Neural cell (in vitro differentiated cells): ENCODE results near the gene ACSM3. TPM values are rescaled to one million over a fixed set of nuclear protein-coding genes. Genes with fewer than 3 reads are reported as not detected.
A peak's percentile ranks its signal among the peaks of the same experiment; 100 is the strongest.
"Not testable (repeated sequence)": the region's sequence is repeated elsewhere in the genome, so short reads cannot be mapped to it uniquely, and the experiment has no call there.

Experiments used
- H2AFZ ChIP-seq: fragments of 200-600, 300-800 bp; sonication (generic), shearing (Covaris generic); 2 replicates; pipeline ENCODE4 v1.6.0; 2014; ENCODE audit warnings: low read depth, mild to moderate bottlenecking, antibody characterized with exemption, low read length, moderate library complexity
- H3F3A ChIP-seq: fragments of 200-600 bp; shearing (Covaris generic); 2 replicates; pipeline ENCODE4 v1.6.1; 2016; ENCODE audit warnings: mild to moderate bottlenecking, moderate library complexity, mixed read lengths, antibody characterized with exemption, low read length; ENCODE audit not compliant: insufficient read depth, poor library complexity, severe bottlenecking
- H3K27ac ChIP-seq: fragments of 200-600, 300-800 bp; sonication (generic), shearing (Covaris generic); 2 replicates; pipeline ENCODE4 v1.5.1; 2014; ENCODE audit warnings: mild to moderate bottlenecking, low read length, moderate library complexity
- H3K27me3 ChIP-seq: fragments of 300-800, 200-600 bp; sonication (generic), shearing (Covaris generic); 2 replicates; pipeline ENCODE4 v1.6.0; 2014; ENCODE audit warnings: mild to moderate bottlenecking, low read depth, low read length, moderate library complexity; ENCODE audit not compliant: insufficient read depth
- H3K36me3 ChIP-seq: fragments of 300-800, 200-600 bp; sonication (generic), shearing (Covaris generic); 2 replicates; pipeline ENCODE4 v1.5.1; 2014; ENCODE audit warnings: mild to moderate bottlenecking, antibody characterized with exemption, low read length, moderate library complexity; ENCODE audit not compliant: insufficient read depth
- H3K4me2 ChIP-seq: fragments of 300-800, 200-600 bp; sonication (generic), shearing (Covaris generic); 2 replicates; pipeline ENCODE4 v1.6.0; 2014; ENCODE audit warnings: mild to moderate bottlenecking, low read length
- H3K4me3 ChIP-seq: fragments of 300-800, 200-600 bp; sonication (generic), shearing (Covaris generic); 2 replicates; pipeline ENCODE4 v1.5.1; 2014; ENCODE audit warnings: mild to moderate bottlenecking, low read length, moderate library complexity
- H3K79me2 ChIP-seq: fragments of 200-600 bp; shearing (Covaris generic); replicated peaks from 2 replicates; pipeline ENCODE4 v1.6.0; 2014; ENCODE audit warnings: mild to moderate bottlenecking, low read length, moderate library complexity; ENCODE audit not compliant: insufficient read depth
- H3K9ac ChIP-seq: fragments of 300-800, 200-600 bp; sonication (generic), shearing (Covaris generic); 2 replicates; pipeline ENCODE4 v1.6.1; 2016; ENCODE audit warnings: mild to moderate bottlenecking, low read length, mixed read lengths
- H3K9me2 ChIP-seq: fragments of 200-600 bp; shearing (Covaris generic); 2 replicates; pipeline ENCODE4 v1.6.1; 2016; ENCODE audit warnings: mild to moderate bottlenecking, low read length, mixed read lengths; ENCODE audit not compliant: insufficient read depth
- H3K9me3 ChIP-seq: fragments of 200-600, 300-800 bp; sonication (generic), shearing (Covaris generic); 2 replicates; pipeline ENCODE4 v1.6.1; 2016; ENCODE audit warnings: mild to moderate bottlenecking, mixed run types, low read length, moderate library complexity, mixed read lengths
- H4K20me1 ChIP-seq: fragments of 200-600 bp; shearing (Covaris generic); 2 replicates; pipeline ENCODE4 v1.6.1; 2016; ENCODE audit warnings: mild to moderate bottlenecking, mixed run types; ENCODE audit not compliant: insufficient read depth
- EP300 ChIP-seq: fragments of 450-650 bp; conservative IDR thresholded peaks from 2 replicates; pipeline ENCODE4 v1.6.1; 2014; ENCODE audit warnings: antibody characterized with exemption, mild to moderate bottlenecking, moderate library complexity; ENCODE audit not compliant: poor library complexity, severe bottlenecking
- EZH2 ChIP-seq: fragments of 200-600, 300-800 bp; shearing (Covaris generic), sonication (generic); IDR thresholded peaks from 2 replicates; pipeline ENCODE4 v1.6.1; 2014; ENCODE audit warnings: antibody characterized with exemption, low read length, borderline replicate concordance, mild to moderate bottlenecking; ENCODE audit not compliant: insufficient read depth, poor library complexity, severe bottlenecking
- MXI1 ChIP-seq: fragments of 450-650 bp; conservative IDR thresholded peaks from 2 replicates; pipeline ENCODE4 v1.6.1; 2014; ENCODE audit warnings: antibody characterized with exemption, mild to moderate bottlenecking; ENCODE audit not compliant: poor library complexity, severe bottlenecking
- POLR2AphosphoS5 ChIP-seq: IDR thresholded peaks from 2 replicates; pipeline ENCODE4 v1.6.1; 2012
- RAD21 ChIP-seq: fragments of 450-650 bp; conservative IDR thresholded peaks from 2 replicates; pipeline ENCODE4 v1.6.1; 2014; ENCODE audit warnings: antibody characterized with exemption, mild to moderate bottlenecking, moderate library complexity
- SMC3 ChIP-seq: fragments of 450-650 bp; conservative IDR thresholded peaks from 2 replicates; pipeline ENCODE4 v1.6.1; 2014; ENCODE audit warnings: antibody characterized with exemption, mild to moderate bottlenecking, moderate library complexity; ENCODE audit not compliant: poor library complexity
- TAF1 ChIP-seq: IDR thresholded peaks from 2 replicates; pipeline ENCODE4 v1.6.1; 2012; ENCODE audit warnings: low read depth
- polyA plus RNA-seq: library from polyadenylated mRNA; depleted of rRNA; stranded (reverse); fragments of >200 nt; gene quantifications from 2 replicates; pipeline ENCODE4 v1.2.3, GENCODE V29; 2014
- TF ChIP-seq, protein P1 (sequence below): fragments of 450-650 bp; IDR thresholded peaks from 2 replicates; pipeline ENCODE4 v1.5.1; 2014; ENCODE audit warnings: antibody characterized with exemption, mild to moderate bottlenecking, moderate library complexity; ENCODE audit not compliant: poor library complexity, severe bottlenecking
- TF ChIP-seq, protein P2 (sequence below): IDR thresholded peaks from 2 replicates; pipeline ENCODE4 v1.6.1; 2012; ENCODE audit warnings: borderline replicate concordance

The ACSM3 gene
- polyA plus RNA-seq, 1 donor from 2014 or later = 0.57 TPM

DNA sequence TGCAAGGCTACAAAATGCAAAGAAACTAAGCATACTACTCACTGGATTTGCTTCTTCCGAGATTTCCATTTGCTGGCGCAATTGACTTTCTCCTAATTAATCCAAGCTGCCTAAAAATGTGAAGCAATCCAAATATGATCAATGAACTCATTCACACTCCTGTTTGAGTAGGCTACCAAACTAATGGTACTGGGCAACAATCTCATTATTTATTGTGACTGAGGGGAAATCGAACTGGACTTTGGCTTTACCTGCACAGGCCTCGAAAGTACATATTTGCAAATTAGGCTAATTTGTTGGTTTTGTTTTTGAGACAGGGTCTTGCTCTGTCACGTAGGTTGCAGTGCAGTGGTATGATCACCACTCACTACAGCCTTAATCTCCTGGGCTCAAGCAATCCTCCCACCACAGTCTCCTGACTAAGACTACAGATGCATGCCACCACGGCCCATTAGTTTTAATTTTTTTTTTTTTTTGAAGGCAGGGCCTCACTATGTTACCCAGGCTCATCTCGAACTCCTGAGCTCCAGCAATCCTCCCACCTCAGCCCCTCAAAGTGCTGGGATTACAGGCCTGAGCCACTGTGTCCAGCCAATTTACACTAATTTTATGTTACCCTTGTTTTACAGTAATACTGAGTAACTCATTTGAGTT, 39.9 kb downstream of the ACSM3 start:
- Histone ChIP-seq H3K4me2 (no peak overlapping the region), H3K9ac (no peak overlapping the region)

DNA sequence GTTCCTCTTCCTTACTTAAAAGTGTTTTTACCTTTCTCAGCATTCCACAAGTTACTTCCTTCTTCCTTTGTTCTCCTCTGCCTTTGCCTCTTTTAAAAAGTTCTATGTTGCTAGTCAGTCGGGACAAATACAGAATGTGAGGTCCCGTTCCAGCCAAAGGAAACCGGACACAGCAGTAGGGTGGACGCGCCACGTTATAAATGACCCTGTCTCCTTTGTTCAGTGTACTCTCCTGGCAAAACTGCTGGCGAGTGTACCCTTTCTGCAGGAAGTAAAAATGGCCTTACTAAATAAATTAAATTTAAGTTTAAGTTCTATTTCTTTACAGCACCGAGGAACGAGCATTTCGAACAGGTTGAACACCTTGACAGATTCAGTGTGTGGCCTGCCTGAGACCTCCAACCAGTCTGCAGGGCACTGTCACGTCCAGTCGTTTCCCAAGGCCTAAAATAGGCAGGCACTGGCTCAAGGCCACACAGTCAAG, 41.9 kb downstream of the ACSM3 start:
- H3K9me3 ChIP-seq, H3K27me3 ChIP-seq, H3K36me3 ChIP-seq, H3K9me2 ChIP-seq, H3F3A ChIP-seq, H3K79me2 ChIP-seq, H4K20me1 ChIP-seq: not testable (repeated sequence)
- Histone ChIP-seq H2AFZ (peak overlapping the region; percentile 99), H3K9ac (peak overlapping the region; percentile 75), H3K27ac (peak overlapping the region; percentile 76), H3K4me3 (peak overlapping the region; percentile 96), H3K4me2 (peak overlapping the region; percentile 90)

More for the DNA sequence above, 39.9 kb downstream of the ACSM3 start:
- Histone ChIP-seq H3K27me3 (no peaks in the 10 kb centered on the region), H3K27ac (no peak overlapping the region), H3K79me2 (no peaks in the 10 kb centered on the region), H3K4me3 (no peak overlapping the region), H3K9me2 (no peaks in the 10 kb centered on the region), H3K36me3 (no peaks in the 10 kb centered on the region), H4K20me1 (no peaks in the 10 kb centered on the region), H2AFZ (no peak overlapping the region), H3K9me3 (no peaks in the 10 kb centered on the region), H3F3A (no peaks in the 10 kb centered on the region)
- TF ChIP-seq POLR2AphosphoS5 = no peak

DNA sequence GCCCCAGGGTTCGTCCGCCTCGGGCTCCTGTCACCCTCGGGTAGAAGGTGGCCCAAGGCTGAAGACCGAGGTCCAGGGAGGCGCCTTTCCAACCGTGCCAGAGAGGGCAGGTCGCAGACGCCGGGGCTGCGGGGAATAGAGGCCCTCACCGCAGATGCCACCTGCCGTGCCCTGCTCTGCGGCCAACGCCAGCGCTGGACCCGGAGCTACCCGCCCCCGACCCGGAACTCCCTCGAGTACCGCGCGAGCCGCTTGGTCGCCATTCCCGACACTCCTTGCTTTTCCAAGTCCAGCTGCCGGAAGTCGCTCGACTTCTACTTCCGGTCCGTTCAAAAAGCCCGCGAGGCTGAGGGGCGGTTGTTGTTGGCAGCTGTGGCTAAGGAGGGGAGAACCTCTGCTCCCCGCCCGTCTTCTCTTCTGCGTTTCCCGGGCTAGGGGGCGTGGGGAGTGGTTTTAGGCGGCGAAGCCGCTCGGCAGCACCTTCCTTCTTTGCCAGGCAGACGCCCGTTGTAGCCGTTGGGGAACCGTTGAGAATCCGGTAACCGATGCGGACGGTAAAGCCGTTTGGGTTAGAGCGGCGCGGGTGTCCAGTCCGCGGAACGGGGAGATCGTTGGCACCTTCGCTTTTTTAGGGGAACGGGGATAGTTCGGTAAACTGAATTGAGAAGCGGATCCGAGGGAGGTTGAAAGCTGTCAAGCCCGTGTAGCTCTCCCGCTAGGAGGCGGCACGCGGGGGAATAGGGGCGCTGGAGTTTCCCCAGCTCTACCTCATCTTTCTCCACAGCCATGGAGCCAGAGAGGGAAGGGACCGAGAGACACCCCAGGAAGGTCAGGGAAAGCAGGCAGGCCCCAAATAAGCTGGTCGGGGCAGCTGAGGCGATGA, 42.6 kb downstream of the ACSM3 start, which contains the start of the genes ERI2 and REXO5:
Gene ERI2, minus strand, starts transcription at position 305 of the 883 bp plus-strand sequence. Its CDS starts 42 bp downstream, at position 263.
Gene REXO5, plus strand, starts transcription at position 360 of the 883 bp plus-strand sequence. Its CDS starts 427 bp downstream, at position 787.
- H3K79me2 ChIP-seq = no peaks in the 10 kb centered on the region
- H3K9me2 ChIP-seq = no peaks in the 10 kb centered on the region
- peak within 1 kb of the TSS; percentile 75 for H3K9ac ChIP-seq
- peak within 1 kb of the TSS; percentile 90 for H3K4me2 ChIP-seq
- H3F3A ChIP-seq = no peaks in the 10 kb centered on the region
- peak within 1 kb of the TSS; percentile 76 for H3K27ac ChIP-seq
- H3K4me3 ChIP-seq = peak within 1 kb of the TSS; percentile 96
- H3K9me3 ChIP-seq = no peaks in the 10 kb centered on the region
- H2AFZ ChIP-seq = peak within 1 kb of the TSS; percentile 99
- TF ChIP-seq SMC3 (peak; percentile 55), MXI1 (peak; percentile 98), TAF1 (no peak), EZH2 (no peak), EP300 (peak; percentile 41), POLR2AphosphoS5 (peak; percentile 71), RAD21 (no peak)
- TF ChIP-seq, protein P1, sequence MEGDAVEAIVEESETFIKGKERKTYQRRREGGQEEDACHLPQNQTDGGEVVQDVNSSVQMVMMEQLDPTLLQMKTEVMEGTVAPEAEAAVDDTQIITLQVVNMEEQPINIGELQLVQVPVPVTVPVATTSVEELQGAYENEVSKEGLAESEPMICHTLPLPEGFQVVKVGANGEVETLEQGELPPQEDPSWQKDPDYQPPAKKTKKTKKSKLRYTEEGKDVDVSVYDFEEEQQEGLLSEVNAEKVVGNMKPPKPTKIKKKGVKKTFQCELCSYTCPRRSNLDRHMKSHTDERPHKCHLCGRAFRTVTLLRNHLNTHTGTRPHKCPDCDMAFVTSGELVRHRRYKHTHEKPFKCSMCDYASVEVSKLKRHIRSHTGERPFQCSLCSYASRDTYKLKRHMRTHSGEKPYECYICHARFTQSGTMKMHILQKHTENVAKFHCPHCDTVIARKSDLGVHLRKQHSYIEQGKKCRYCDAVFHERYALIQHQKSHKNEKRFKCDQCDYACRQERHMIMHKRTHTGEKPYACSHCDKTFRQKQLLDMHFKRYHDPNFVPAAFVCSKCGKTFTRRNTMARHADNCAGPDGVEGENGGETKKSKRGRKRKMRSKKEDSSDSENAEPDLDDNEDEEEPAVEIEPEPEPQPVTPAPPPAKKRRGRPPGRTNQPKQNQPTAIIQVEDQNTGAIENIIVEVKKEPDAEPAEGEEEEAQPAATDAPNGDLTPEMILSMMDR = peak; percentile 74
- TF ChIP-seq, protein P2, sequence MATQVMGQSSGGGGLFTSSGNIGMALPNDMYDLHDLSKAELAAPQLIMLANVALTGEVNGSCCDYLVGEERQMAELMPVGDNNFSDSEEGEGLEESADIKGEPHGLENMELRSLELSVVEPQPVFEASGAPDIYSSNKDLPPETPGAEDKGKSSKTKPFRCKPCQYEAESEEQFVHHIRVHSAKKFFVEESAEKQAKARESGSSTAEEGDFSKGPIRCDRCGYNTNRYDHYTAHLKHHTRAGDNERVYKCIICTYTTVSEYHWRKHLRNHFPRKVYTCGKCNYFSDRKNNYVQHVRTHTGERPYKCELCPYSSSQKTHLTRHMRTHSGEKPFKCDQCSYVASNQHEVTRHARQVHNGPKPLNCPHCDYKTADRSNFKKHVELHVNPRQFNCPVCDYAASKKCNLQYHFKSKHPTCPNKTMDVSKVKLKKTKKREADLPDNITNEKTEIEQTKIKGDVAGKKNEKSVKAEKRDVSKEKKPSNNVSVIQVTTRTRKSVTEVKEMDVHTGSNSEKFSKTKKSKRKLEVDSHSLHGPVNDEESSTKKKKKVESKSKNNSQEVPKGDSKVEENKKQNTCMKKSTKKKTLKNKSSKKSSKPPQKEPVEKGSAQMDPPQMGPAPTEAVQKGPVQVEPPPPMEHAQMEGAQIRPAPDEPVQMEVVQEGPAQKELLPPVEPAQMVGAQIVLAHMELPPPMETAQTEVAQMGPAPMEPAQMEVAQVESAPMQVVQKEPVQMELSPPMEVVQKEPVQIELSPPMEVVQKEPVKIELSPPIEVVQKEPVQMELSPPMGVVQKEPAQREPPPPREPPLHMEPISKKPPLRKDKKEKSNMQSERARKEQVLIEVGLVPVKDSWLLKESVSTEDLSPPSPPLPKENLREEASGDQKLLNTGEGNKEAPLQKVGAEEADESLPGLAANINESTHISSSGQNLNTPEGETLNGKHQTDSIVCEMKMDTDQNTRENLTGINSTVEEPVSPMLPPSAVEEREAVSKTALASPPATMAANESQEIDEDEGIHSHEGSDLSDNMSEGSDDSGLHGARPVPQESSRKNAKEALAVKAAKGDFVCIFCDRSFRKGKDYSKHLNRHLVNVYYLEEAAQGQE = peak; percentile 80
- H3K36me3 ChIP-seq = no peaks in the 10 kb centered on the region
- H4K20me1 ChIP-seq = no peaks in the 10 kb centered on the region
- H3K27me3 ChIP-seq = no peaks in the 10 kb centered on the region
